Stimulated activated CD8-positive, alpha-beta memory T cell treated with anti-CD3 and anti-CD28 coated beads, Interleukin-4, amount 100 ng/mL, for 24 hours (primary cell): Measurements from ENCODE around the gene SEPTIN7.

ENCODE experiments used
- DNase-seq: peaks from one replicate; pipeline ENCODE4 v3.0.0-alpha.2; 2020; ENCODE audit warnings: low read depth

Gene SEPTIN7

DNA sequence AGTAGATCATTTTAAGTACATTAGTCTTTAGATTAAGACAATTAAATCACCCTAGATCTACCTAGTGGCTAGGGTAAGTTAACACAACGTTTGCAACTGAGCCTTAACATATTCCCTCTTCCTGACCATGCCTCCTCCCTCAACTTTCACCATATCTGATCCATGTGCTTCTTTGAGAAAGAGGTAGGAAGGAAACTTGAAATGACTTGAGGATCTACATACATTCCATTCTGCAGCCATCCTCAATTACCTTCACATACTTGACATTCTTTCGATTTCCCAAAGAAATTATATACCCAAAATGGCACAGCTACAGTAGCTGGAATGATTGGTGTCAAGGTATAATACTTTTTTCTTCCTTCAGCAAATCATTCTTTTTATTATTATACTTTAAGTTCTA is 12.9 kb upstream of the SEPTIN7 start:
- DNase-seq, result no peak

DNA sequence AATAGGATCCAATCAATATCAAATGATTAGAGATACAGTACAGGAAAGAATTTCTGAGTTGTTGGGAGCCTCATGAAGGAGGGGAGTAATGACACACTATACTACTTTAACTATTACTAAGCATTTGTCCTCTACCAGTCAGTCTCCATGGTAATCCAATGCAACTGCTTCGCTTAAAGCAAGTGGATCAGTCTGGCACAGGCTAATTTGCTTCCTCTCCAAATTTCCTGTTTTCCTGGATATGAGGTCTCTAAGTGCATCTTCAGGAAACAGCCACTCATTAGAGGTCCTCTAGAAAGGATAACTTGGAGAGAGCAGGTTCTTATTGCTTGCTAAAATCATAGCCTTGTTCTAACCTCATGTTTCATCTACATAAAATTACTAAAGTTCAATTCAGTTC is 8.4 kb upstream of the SEPTIN7 start:
- no peak for DNase-seq

DNA sequence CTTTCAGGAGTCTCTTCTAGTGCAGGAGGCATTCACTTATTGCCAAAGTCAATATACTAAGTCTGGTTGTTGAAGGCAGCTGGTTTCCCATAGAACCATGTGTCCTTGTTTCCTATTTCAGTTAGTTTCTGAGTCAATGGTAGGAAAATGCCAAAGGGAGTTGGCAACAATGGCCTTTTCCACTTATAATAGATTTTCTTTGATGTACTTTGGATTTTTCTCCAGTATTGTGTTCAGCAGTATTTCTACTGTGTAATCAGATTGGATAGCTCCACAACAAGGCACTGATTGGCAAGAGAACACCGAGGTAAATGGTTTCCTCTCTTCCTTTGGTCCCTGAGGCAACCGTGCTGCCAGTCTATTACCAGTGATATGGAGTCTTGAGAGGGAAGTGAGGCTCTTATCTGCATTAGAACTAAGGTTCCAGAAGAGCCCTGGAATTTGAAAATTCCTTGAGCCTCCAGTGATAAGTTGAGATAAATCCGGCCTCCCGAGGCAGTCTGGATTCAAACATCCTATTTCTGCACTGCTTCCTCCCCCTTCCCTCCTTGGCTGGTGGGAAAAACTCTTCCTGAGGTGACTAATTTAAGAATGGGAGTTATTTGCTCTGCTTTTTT is 7.9 kb upstream of the SEPTIN7 start:
- DNase-seq, result no peak

DNA sequence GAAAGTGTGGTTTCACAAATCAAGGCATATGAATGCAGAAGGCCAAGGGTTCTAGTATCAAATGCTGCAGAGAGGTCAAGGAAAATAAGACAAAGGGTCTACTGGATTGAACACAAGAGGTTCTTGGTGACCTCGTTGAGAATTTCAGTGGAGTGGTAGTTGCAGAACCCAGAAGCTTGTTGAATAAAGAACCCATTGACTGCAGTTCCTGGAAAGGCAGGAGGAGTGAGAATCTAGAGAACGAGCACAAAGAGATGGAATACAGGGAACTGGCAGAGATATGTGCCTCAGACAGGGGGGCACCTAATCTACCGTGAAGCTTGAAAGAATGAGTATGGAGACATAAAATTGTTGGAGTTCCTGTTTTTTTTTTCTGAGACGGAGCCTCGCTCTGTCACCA is 3.5 kb upstream of the SEPTIN7 start:
- no peak for DNase-seq

DNA sequence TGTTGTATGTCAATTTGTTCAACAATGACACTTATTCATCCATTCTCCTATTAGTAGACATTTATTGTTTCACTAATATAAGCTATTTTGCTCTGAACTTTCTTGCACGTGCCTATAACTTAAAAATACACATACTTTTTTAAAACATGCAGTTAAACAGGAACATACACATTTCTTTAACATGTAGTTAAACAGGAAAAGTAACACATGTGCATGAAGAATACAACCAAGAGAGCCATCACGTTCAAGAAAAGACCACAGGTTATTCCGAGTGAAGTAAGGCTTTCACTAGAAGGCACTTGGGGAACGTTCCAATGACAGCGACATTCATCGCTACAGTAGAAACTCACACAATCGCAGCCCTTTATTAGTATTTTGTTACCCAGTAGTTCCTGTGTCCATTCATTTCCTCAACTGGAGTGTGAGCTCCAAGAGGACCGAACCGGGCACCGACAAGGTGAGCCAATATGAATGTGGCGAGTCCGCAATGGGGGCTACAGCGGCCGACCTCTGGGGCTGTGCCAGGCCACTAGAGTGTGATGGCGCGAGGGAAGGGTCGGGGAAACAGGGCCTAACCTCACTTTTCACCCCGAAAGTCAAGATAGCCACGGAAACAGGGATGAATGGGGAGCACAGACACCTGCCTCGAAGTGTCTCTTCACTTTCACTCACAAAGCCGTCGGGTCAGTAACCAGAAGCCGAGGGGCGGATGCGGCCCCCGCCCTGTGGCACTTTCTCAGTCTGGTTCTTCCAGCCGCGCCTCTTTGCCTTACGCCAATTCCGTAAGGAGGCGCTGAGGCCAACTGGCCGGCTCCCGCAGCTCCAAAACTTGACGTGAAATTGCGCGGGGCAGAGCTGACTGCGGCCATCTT is 775 bp upstream of the SEPTIN7 start:
- peak; percentile 73 for DNase-seq

DNA sequence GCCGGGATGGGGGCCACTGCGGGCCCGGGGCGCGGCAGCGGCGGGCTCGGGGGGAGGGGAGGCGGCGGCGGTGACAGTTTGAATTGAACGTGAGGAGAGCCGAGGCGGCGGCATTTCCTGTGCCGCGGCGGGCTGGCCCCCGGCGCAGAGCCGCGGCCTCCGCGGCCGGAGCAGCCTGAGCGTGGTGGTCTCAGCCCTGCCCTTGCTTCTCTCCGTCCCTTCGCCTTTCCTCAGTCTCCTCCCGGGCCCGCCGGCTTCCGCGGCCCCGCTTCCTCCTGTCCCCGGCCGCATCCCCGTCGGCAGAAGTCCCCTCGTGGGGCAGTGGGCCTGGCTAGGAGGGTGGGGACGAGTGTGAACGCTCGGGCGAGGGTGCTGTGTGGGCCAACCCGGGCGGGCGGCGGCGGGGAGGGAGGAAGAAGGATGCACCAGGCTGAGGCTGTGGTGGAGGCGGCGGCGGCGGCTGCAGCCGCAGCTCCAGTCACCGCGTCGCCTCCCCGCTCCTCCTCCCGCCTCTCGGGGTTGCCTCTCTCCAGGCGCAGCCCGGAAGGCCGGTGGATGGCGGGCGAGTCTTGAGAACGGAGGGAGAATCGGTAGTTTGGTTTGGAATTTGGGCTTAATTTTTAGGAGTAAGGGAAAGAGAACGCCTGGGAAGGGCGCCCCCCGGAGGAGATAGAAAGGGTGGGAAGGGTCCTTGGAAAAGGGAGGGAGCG is 690 bp downstream of the SEPTIN7 start:
- peak; percentile 62 for DNase-seq

DNA sequence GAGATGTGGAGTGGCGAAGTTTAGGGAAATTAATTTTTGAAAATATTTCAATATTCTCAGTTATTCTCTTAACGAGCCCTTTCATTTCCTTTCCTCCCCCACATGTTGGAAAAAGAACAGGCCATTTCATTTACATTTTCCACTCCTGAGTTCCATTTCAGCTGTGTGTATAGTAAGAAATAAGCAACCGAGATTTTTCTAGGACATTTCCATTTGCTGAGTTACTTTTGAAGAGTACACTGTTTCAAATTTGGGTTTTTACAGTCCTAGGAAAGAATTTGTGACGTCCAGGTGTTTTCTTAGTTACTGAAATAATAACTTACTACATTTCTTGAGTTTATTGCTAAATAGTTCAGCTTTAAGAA is 1.2 kb downstream of the SEPTIN7 start:
- no peak for DNase-seq

DNA sequence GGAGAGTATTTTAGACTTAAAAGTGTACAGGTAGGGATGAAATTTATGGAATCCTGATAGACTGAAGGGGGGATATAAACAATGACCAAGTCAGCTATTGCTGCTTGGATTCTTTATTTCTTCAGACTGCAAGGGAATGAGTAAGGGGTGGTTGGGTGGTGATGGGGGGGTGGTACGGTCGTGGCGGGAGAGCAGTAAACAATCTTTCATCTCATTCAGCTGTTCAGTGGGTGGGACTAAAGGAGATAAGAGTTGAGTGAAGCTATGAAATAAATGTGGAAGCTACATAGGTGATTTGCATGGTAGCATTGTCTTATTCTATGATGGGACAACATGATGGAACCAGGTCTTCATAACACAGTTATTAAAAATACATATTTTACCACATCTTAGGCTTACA is 1.8 kb downstream of the SEPTIN7 start:
- DNase-seq, result no peak

DNA sequence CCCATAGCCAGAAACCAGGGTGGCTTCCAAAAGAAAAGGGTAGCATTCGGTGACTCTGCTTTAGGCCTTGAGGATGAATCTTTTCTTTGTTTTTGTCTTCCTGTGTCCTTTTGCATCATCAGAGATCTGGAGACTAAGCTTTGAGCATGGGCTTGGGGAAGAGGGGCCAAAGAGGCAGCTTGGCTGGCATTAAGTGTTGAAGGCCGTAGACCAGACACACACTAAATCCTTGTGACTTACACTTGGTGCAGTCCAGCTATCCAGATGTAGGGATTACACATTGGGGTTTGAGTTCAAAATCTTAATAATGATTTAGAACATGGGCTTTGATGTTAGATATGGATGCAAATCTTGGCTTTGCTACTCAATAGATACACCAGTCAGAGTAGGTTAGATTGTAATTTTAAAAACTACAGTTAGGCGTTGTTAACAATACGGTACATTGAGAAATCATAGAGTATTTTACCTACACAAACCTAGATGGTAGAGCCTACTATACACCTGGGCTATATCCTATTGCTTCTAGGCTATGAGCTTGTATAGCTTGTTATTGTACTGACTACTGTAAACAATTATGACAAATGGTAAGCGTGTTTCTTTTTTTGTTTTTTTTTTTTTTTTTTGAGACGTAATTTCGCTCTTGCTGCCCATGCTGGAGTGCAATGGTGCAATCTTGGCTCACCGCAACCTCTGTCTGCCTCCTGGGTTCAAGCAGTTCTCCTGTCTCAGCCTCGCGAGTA is 3.5 kb downstream of the SEPTIN7 start:
- DNase-seq, result no peak

DNA sequence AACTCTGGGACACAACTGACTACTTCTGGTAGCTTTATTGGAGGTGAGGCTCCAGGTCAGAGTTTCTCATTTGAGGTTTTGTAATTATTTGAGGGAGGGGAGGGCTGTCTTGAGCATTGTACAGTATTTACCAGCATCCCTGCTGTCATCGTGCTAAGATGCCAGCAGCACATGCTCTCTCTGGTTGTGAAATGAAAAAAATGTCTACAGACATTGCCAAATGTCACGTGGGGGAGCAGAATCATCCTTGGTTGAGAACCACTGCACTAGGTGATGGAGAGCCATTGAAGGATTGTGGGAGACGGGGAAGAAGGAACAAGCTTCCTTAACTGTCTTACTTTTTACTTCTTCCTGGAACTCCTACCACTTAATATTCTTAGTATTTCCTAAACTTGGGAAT is 5.0 kb downstream of the SEPTIN7 start:
- no peak for DNase-seq

DNA sequence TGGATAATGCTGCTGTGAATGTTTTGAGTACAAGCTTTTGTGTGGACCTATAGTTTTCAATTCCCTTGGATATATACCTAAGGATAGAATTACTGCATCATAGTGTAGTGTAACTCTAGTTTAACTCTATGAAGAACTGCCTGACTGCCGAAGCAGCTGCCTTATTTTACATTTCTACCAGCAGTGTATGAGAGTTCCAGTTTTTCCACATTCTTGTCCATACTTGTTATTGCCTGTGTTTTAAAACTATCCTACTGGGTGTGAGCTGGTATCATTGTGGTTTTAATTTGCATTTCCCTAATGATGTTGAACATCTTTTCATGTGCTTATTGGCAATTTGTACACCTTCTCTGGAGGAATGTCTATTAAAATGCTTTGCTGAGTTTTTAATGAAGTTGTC is 15.7 kb downstream of the SEPTIN7 start:
- no peak for DNase-seq

DNA sequence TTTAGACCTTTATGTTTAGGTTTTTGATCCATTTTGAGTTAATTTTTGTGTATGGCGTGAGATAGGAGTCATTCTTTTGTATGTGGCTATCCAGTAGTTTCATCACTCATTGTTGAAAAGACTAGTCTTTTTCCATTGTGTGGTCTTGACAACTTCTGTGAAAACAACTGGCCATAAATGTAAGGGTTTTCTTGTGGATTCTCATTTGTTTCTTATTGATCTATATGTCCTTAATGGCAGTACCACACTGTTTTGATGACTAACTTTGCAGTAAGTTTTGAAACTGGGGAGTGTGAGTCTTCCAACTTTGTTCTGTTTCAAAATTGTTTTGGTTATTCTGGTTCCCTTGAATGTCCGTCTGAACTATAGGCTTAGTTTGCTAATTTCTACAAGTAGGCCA is 16.3 kb downstream of the SEPTIN7 start:
- no peak for DNase-seq

DNA sequence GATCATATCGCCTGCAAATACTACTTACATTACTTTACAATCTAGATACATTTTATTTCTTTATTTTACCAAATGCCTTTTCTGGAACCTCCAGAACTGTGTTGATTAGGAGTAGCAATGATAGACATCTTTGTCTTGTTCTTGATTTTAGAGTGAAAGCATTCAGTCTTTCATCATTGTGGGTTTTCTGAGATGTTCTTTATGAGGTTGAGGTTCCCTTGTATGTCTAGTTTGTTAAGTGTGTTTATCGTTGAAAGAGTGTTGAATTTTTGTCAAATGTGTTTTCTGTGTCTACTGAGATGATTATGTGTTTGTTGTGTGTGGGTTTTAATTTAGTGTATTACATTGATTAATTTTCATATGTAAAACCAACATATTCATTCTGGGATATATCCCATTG is 17.1 kb downstream of the SEPTIN7 start:
- no peak for DNase-seq

DNA sequence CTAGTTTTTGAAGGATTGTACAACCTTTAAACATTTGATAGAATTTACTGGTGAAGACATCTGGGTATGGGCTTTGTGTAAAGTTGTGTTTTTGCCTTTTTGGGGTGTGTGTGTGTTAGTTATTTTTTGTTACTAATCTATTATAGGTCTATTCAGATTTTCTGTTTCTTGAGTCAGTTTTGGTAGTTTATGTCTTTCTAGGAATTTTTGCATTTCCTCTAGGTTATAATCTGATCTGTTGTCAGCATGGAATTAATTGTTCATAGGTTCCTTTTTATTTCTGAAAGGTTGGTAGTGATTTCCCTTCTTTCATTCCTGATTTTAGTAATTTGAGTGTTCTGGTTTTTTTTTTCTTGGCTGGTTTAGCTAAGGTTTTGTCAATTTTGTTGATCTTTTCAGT is 17.7 kb downstream of the SEPTIN7 start:
- no peak for DNase-seq

DNA sequence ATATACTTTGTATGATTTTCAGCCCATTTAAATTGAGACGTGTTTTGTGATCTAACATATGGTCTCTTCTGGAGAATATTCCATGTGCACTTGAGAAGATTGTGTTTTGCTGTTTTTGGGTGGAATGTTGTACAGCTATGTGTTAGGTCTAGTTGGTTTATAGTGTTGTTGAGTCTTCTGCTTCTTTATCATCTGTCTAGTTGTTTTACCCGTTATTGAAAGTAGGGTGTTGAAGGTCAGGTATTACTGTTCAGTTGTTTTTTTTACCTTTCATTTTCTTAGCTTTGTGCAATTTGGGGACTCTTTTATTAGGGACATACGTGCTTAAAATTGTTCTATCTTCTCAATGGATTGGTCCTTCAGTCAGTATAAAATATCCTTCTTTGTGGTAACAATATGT is 18.5 kb downstream of the SEPTIN7 start:
- DNase-seq, result no peak

DNA sequence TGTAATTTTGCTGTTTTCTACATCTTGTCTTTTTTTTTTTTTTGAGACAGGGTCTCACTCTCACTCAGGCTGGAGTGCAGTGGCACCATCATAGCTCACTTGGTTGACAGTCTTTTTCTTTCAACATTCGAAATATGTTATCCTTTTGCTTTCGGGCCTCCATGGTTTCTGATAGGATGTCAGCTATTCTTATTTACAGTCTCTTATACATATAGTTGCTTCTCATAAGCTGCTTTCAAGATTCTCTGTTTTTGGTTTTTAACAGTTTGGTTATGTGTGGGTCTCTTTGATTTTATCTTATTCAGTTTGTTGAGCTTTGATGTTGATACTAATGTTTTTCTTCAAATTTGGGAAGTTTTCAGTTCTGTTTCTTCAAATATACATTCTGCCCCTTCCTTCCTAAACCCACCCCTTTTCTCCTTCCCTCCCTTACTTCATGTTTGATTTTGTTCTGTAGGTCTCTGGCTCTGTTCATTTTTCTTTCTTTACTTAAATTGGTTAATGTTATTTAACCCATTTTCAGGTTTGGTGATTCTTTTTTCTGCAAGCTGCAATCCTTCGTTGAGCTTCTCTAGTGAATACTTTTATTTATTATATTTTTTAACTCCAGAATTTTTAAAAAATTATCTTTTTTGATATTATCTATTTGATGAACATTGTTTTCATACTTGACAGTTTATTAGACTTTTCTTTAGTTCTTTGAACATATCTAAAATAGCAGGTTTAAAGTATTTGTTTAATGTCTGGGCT is 19.3 kb downstream of the SEPTIN7 start:
- DNase-seq, result no peak

DNA sequence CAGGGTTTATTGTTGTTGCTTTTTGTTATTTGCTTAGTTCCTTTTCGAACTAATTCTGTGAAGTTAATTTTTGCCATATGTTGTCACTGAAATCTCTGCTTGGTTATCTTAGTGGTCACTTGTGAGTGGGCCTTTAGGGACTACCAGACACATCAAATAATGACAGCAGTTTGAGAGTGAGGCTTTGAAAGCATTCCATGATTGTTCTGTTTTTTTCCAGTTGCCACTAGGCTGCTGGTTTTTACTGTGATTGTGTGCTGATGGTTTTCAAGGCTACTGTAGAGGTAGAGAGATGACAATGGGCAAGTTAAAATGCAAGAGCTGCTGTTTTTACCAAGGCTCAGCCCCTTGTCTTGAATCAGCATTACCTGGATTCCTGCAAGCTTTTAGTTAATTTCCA is 20.0 kb downstream of the SEPTIN7 start:
- DNase-seq, result no peak

DNA sequence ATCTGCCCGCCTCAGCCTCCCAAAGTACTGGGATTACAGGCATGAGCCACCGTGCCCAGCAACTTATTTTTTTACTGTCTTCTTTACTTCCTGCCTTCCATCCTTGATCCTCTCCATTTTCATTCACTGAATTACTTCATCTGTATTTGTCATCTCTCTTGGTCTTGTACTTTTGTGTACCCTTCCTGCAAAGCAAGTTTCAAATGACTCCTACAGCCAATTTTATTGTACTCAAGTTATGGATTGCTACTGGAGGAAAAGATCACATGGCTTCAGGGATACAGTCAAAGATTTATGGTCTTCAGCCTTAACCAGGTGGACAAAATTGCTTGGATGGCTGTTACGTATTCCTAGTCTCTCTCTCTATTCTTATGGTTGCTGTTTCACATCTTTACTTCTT is 22.6 kb downstream of the SEPTIN7 start:
- no peak for DNase-seq

DNA sequence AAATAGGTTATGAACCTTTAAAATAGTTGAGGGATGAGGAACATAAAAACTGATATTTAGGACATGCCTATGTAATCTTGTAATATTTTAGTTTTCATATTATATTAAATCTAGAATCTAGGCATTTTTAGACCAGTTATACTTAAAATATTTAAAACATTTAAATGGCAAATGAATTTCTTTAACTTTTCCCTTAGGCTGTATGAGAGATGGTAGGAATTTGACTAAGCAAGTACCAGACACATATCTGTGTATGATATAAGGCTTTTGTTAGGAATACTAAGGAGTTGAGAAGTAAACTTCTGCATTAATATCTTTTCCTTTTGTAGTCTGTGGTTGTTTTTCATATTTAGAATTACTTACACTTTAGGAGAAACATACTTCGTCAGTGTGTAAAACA is 25.1 kb downstream of the SEPTIN7 start:
- no peak for DNase-seq

DNA sequence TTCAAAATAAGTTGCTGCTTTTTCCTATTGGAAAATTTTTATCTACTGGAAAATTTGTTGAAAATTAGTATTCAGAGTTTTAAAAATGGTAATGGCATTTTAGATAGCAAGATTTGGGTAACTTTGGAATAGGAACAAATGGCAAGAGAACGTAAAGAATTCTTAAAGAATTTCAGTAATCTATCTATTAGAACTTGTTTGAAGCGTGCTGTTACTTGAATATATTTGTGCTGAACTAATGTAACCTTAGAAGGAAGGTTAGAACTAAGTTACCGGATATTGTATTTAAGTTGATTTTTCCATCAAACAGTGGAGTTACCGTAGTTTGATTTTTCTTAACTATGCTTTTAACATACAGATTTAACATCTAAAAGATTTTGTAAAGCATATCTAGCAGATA is 25.9 kb downstream of the SEPTIN7 start:
- DNase-seq, result no peak

DNA sequence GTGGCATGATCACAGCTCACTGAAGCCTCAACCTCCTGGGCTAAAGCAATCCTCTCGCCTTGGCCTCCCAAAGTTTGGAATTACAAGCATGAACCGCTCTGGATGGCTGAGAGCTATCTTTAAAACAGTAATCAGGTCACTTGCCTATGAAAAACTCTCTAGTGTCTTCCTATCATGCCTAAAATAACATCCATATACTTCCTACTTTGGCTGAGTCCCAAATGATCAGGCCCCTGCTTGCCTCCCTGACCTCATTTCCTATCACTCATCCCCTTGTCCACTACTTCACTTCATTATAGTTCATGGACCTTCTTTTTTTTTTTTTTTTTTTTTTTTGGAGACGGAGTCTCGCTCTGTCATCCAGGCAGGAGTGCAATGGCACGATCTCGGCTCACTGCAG is 28.0 kb downstream of the SEPTIN7 start:
- DNase-seq, result no peak

DNA sequence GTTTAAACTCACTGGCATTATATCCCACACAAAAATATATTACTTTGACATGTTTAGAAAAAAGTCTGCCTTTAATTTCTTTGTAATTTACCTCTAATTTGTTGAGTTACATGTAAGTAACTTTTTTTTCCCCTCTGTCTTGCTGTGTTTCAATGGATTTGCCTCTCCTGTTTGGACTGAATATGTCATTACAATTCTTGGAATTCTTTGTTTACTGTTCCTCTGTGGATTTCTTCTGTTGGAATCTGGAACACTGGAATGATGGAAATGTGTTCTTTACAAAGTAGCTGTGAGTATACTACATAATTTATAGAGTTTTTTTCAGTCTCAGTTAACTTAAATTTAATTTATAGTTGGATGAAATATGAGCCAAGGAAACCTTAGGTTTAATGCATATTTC is 30.4 kb downstream of the SEPTIN7 start:
- DNase-seq, result no peak
